Hematopoietic multipotent progenitor cell treated with erythropoietin and hydrocortisone succinate and interleukin-3 and kit ligand, for 17 days (in vitro differentiated cells): Measurements from ENCODE around the gene BRD7.

Source experiments
- DNase-seq: peaks from one replicate; pipeline ENCODE4 v3.0.0-alpha.2; 2015; ENCODE audit warnings: low spot score

Gene BRD7

DNA sequence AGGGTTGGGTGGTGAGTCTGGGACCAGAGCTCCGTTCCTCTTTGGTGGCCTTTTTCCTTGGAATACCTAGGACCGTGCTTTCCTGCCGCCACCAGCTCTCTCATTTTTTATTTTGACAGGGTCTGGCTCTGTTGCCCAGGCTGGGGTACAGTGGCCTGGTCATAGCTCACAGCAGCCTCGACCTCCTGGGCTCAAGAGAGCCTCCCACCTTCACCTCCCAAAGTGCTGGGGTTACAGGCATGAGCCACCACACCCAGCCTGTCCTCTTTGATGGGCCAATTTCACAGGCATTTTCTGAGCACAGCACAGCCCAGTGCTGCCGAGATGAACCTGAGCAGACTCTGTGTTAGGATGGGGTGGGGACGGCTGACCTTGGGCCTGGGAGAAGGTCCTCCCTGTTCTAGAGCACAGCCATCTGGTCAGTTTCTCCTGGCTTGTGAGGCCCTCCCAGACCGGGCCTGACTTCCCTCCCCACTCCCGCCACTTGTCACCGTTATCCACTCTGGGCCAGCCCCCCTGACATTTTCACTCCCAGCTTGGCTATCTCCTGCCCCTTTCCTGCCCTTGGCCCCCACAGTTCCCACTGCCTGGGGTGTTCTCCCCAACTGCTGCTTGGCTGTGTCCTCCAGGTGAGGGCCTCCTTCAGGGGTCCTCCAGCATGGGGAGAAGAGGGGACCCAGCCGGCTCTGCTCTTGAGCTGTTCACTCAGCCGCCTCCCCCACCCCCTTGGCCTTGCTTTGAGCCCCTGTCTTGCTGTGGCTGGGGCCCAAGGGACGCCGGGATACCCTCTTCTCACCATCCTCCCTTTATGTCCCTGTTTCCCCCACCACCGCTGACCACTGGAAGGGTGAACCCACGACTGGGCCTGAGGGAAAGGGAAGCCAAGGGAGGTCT, 97.4 kb downstream of the BRD7 start:
- no peak for DNase-seq

DNA sequence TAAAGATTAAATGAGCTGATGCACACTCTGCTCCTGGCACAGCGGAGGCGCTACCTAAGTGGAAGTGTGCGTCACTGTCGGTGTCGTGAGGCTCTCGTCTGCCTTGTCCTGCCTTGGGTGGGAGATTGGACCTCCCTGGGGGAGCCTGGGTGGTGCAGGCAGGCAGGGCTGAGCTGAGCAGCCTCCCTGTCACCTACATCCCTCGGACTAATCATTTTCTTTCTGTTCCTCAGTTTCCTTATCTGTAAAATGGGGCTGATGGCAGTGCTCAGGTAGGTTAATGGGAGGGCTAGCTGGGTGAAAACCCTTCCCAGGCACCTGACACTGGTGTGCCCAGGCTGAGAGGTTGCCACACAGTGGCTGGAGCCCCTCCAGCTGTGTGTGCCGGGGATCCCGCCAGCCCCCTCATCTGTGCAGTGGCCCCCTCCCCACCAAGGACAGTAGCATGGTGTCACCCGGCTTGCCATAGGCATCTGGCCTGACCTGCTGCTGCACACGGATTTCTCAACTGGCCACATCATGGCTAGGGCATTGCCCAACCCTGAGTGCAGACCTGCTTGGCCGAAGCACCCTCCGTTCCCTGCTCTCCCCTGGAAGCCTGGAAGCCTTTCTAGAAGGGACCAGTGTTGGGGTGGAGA, 98.2 kb downstream of the BRD7 start:
- DNase-seq, result no peak

DNA sequence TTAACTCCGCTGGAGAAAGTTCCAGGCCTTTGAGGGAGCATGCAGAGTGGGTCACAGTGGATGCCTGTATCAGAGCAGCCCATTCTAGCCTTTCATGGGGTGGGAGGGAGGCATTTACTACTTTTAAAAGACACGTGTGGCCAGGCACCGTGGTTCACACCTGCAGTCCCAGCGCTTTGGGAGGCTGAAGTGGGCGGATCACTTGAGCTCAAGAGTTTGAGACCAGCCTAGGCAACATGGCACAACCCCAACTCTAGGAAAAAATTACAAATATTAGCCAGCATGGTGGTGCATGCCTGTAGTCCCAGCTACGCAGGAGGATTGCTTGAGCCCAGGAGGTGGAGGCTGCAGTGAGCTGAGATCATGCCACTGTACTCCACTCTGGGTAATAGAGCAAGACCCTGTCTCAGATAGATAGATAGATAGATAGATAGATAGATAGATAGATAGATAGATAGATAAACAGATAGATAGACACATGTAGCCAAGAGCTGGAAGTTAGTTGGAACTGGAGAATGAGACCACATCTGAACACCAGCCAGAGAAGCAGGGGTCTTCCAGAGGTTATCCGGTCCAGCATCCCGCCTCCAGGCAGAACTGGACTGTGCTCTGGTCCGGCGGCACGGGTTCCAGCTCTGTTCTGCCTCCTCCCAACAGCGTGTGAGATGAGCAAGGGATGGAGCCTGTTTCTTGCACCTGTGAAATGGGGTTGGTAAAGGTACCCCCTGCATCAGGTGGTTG, 98.8 kb downstream of the BRD7 start:
- no peak for DNase-seq

DNA sequence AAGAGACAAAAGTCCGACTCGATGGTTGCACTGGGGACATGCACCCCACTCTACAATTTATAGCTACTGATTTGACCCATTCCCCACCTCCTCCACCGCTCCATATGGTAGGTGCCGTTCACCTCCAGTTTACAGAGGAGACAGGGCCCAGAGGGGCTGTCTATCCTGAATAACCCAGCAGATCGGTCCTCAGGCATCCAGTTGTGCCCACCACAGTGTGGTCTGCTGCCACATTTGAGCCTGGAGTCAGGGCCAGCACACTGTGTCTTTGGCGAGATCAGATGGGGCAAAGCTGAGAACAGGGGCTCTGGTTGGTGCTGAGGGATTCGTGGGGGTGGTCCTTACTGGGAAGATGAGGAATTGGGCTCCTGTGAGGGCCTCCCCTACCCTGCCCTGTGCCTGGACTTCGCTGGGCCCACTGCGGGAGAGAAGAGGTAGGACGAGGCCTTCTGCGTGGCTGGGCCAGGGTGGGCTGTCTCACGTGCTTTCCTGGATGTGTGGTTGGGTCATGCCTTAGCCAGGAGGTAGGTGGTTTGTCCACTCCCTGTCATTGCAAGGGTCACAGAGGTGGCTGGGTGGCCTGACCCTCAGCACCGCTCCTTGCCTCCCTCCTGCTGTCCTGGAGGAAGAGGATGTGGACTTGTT, 99.6 kb downstream of the BRD7 start:
- DNase-seq, result no peak

GRCh38 chr16:50268352-50268751, 100.4 kb downstream of the BRD7 start:
- no peak for DNase-seq

- no peak for DNase-seq
These were observed 101.1 kb downstream of the BRD7 start for GRCh38 chr16:50267651-50268050.

GRCh38 chr16:50267151-50267631, 101.6 kb downstream of the BRD7 start:
- DNase-seq, result no peak

- DNase-seq, result peak; percentile 62
These were observed 102.3 kb downstream of the BRD7 start, which contains the start of gene ADCY7 for GRCh38 chr16:50266337-50267091. Gene ADCY7 (plus strand): TSS chr16:50266551. CDS start chr16:50288180, 21,629 bp downstream.
